Activated T-helper 1 cell treated with anti-CD3 and anti-CD28 coated beads, Interleukin-12 subunit alpha, Interleukin-12 subunit beta, Interleukin-2, Interleukin-4 antibody, amounts not matched to agents 30 ng/mL and 10 ng/mL and 1 ng/mL, durations not matched to agents 14 hours and 24 hours and 36 hours (primary cell): ENCODE data around the gene CDA. TPM values are rescaled to one million over a fixed set of nuclear protein-coding genes. Genes with fewer than 3 reads are reported as not detected.

Experiments used
- DNase-seq: peaks from one replicate; pipeline ENCODE4 v3.0.0; 2021; ENCODE audit warnings: low spot score
- H3K27ac Mint-ChIP-seq: one replicate; pipeline ENCODE4 v1.8.0; 2021; ENCODE audit warnings: mild to moderate bottlenecking, mixed read lengths
- H3K27me3 Mint-ChIP-seq: one replicate; pipeline ENCODE4 v1.8.0; 2022; ENCODE audit warnings: mild to moderate bottlenecking, moderate library complexity, mixed read lengths; ENCODE audit not compliant: insufficient read depth
- H3K36me3 Mint-ChIP-seq: one replicate; pipeline ENCODE4 v1.8.0; 2021; ENCODE audit warnings: low read depth, mixed read lengths
- H3K4me1 Mint-ChIP-seq: one replicate; pipeline ENCODE4 v1.8.0; 2021; ENCODE audit warnings: low read depth, mixed read lengths
- H3K4me3 Mint-ChIP-seq: one replicate; pipeline ENCODE4 v1.8.0; 2021; ENCODE audit warnings: mild to moderate bottlenecking, moderate library complexity, mixed read lengths
- H3K9me3 Mint-ChIP-seq: one replicate; pipeline ENCODE4 v1.8.0; 2021; ENCODE audit warnings: mixed read lengths
- intact Hi-C: fragments of 100-400 bp; cut with micrococcal nuclease; formaldehyde crosslinking; loops from one replicate; pipeline ENCODE4 v1.15.1; 2024
- total RNA-seq: library from RNA; stranded (reverse); gene quantifications from 2 replicates; pipeline ENCODE4 v1.2.3, GENCODE V29; 2022

The CDA gene
- total RNA-seq, 1 donor from 2014 or later: not detected

GRCh38 chr1:20648946-20649345 lies 60.0 kb downstream of the CDA start:
- Mint-ChIP-seq H3K4me1 (no peaks in the 10 kb centered on the region), H3K36me3 (peaks cover 35% of the 10 kb centered on the region), H3K27me3 (no peaks in the 10 kb centered on the region), H3K9me3 (no peaks in the 10 kb centered on the region), H3K27ac (peak overlapping the region; percentile 44), H3K4me3 (no peak overlapping the region)
- intact Hi-C loops: loop anchor here (10.0 kb wide), 1 partner anchor 434 kb away; no protein-coding TSS in a partner anchor
- no peak for DNase-seq

- no peak for DNase-seq
- peaks cover 10% of the 10 kb centered on the region for H3K4me1 Mint-ChIP-seq
- H3K36me3 Mint-ChIP-seq: peaks cover 50% of the 10 kb centered on the region
- no peak overlapping the region for H3K27ac Mint-ChIP-seq
- H3K9me3 Mint-ChIP-seq: no peaks in the 10 kb centered on the region
- H3K4me3 Mint-ChIP-seq: no peak overlapping the region
- intact Hi-C loops: no loop called here
- H3K27me3 Mint-ChIP-seq: no peaks in the 10 kb centered on the region
These were observed 63.4 kb downstream of the CDA start for GRCh38 chr1:20652300-20652699.

- Mint-ChIP-seq H3K36me3 (peaks cover 53% of the 10 kb centered on the region), H3K27me3 (no peaks in the 10 kb centered on the region), H3K9me3 (no peaks in the 10 kb centered on the region), H3K4me3 (no peak overlapping the region), H3K4me1 (peaks cover 14% of the 10 kb centered on the region), H3K27ac (no peak overlapping the region)
- intact Hi-C loops: no loop called here
- DNase-seq: no peak
These were observed 65.3 kb downstream of the CDA start for GRCh38 chr1:20654104-20654690.

GRCh38 chr1:20657024-20657423 lies 68.1 kb downstream of the CDA start:
- Mint-ChIP-seq H3K27me3 (no peaks in the 10 kb centered on the region), H3K4me3 (no peak overlapping the region), H3K4me1 (peaks cover 38% of the 10 kb centered on the region), H3K27ac (no peak overlapping the region), H3K9me3 (no peaks in the 10 kb centered on the region), H3K36me3 (peaks cover 55% of the 10 kb centered on the region)
- intact Hi-C loops: no loop called here
- no peak for DNase-seq

GRCh38 chr1:20658166-20658915 lies 69.4 kb downstream of the CDA start:
- Mint-ChIP-seq H3K36me3 (peaks cover 44% of the 10 kb centered on the region), H3K4me1 (peaks cover 47% of the 10 kb centered on the region), H3K9me3 (no peaks in the 10 kb centered on the region), H3K27me3 (no peaks in the 10 kb centered on the region), H3K27ac (peak overlapping the region; percentile 29), H3K4me3 (peak overlapping the region; percentile 97)
- DNase-seq: no peak
- intact Hi-C loops: no loop called here

- H3K4me3 Mint-ChIP-seq: peak overlapping the region; percentile 97
- no peaks in the 10 kb centered on the region for H3K27me3 Mint-ChIP-seq
- no peak for DNase-seq
- intact Hi-C loops: loop anchor here (2.0 to 10.0 kb wide), 4 partner anchors 20 to 1794 kb away; partner anchors contain the start of genes OTUD3, SH2D5 and ZBTB40
- H3K9me3 Mint-ChIP-seq: no peaks in the 10 kb centered on the region
- H3K4me1 Mint-ChIP-seq: peaks cover 47% of the 10 kb centered on the region
- peaks cover 34% of the 10 kb centered on the region for H3K36me3 Mint-ChIP-seq
- peak overlapping the region; percentile 97 for H3K27ac Mint-ChIP-seq
These were observed 71.5 kb downstream of the CDA start for GRCh38 chr1:20660363-20660762.

- peak; percentile 6 for DNase-seq
- H3K4me1 Mint-ChIP-seq: peaks cover 47% of the 10 kb centered on the region
- H3K9me3 Mint-ChIP-seq: no peaks in the 10 kb centered on the region
- H3K27ac Mint-ChIP-seq: peak overlapping the region; percentile 97
- no peaks in the 10 kb centered on the region for H3K27me3 Mint-ChIP-seq
- peak overlapping the region; percentile 97 for H3K4me3 Mint-ChIP-seq
- peaks cover 34% of the 10 kb centered on the region for H3K36me3 Mint-ChIP-seq
- intact Hi-C loops: loop anchor here (1.0 to 10.0 kb wide), 9 partner anchors 20 to 1794 kb away; partner anchors contain the start of genes MUL1, OTUD3, PINK1 and SH2D5
These were observed 71.9 kb downstream of the CDA start for GRCh38 chr1:20660847-20661206.

- Mint-ChIP-seq H3K9me3 (no peaks in the 10 kb centered on the region), H3K36me3 (peaks cover 31% of the 10 kb centered on the region), H3K27me3 (no peaks in the 10 kb centered on the region), H3K4me3 (peak within 1 kb of the TSS; percentile 97), H3K27ac (peak within 1 kb of the TSS; percentile 97), H3K4me1 (peaks cover 45% of the 10 kb centered on the region)
- intact Hi-C loops: loop anchor here (1.0 to 10.0 kb wide), 9 partner anchors 21 to 1793 kb away; partner anchors contain the start of genes MUL1, OTUD3, PINK1 and SH2D5
- peak; percentile 94 for DNase-seq
These were observed 72.6 kb downstream of the CDA start, which contains the start of gene DDOST for GRCh38 chr1:20661207-20662109. TSS of gene DDOST (minus strand) at chr1:20661369. CDS start at chr1:20661350, 19 bp downstream.

- no peaks in the 10 kb centered on the region for H3K9me3 Mint-ChIP-seq
- H3K27me3 Mint-ChIP-seq: no peaks in the 10 kb centered on the region
- H3K4me1 Mint-ChIP-seq: peaks cover 45% of the 10 kb centered on the region
- peaks cover 25% of the 10 kb centered on the region for H3K36me3 Mint-ChIP-seq
- peak overlapping the region; percentile 97 for H3K27ac Mint-ChIP-seq
- H3K4me3 Mint-ChIP-seq: peak overlapping the region; percentile 97
- intact Hi-C loops: loop anchor here (10.0 kb wide), 2 partner anchors 777 to 1793 kb away; partner anchors contain the start of genes OTUD3 and ZBTB40
- no peak for DNase-seq
These were observed 73.2 kb downstream of the CDA start for GRCh38 chr1:20662110-20662475.

GRCh38 chr1:20663365-20663764 lies 74.5 kb downstream of the CDA start:
- intact Hi-C loops: loop anchor here (10.0 kb wide), 2 partner anchors 779 to 1791 kb away; partner anchors contain the start of genes OTUD3 and ZBTB40
- H3K4me1 Mint-ChIP-seq: peaks cover 43% of the 10 kb centered on the region
- DNase-seq: no peak
- peak overlapping the region; percentile 27 for H3K4me3 Mint-ChIP-seq
- H3K9me3 Mint-ChIP-seq: no peaks in the 10 kb centered on the region
- H3K36me3 Mint-ChIP-seq: peaks cover 18% of the 10 kb centered on the region
- no peak overlapping the region for H3K27ac Mint-ChIP-seq
- no peaks in the 10 kb centered on the region for H3K27me3 Mint-ChIP-seq

- Mint-ChIP-seq H3K36me3 (peaks cover 14% of the 10 kb centered on the region), H3K27me3 (no peaks in the 10 kb centered on the region), H3K27ac (no peak overlapping the region), H3K4me3 (no peak overlapping the region), H3K4me1 (peaks cover 40% of the 10 kb centered on the region), H3K9me3 (no peaks in the 10 kb centered on the region)
- no peak for DNase-seq
- intact Hi-C loops: loop anchor here (10.0 kb wide), 2 partner anchors 779 to 1791 kb away; partner anchors contain the start of genes OTUD3 and ZBTB40
These were observed 75.2 kb downstream of the CDA start for GRCh38 chr1:20663969-20664715.

GRCh38 chr1:20665726-20666125 lies 76.8 kb downstream of the CDA start:
- intact Hi-C loops: loop anchor here (10.0 kb wide), 2 partner anchors 781 to 1789 kb away; partner anchors contain the start of genes OTUD3 and ZBTB40
- Mint-ChIP-seq H3K9me3 (no peaks in the 10 kb centered on the region), H3K27me3 (no peaks in the 10 kb centered on the region), H3K4me1 (peaks cover 25% of the 10 kb centered on the region), H3K27ac (no peak overlapping the region), H3K36me3 (peaks cover 3% of the 10 kb centered on the region), H3K4me3 (no peak overlapping the region)
- DNase-seq: no peak
